HepG2 (cell line): ENCODE results near the gene ZFP36L2. TPM values are rescaled to one million over a fixed set of nuclear protein-coding genes. Genes with fewer than 3 reads are reported as not detected.
A peak's percentile ranks its signal among the peaks of the same experiment; 100 is the strongest.

Source experiments
- EEA1 ChIP-seq: sonication (generic); formaldehyde crosslinking; IDR thresholded peaks from 2 replicates; pipeline ENCODE4 v1.5.1; 2020; ENCODE audit warnings: mild to moderate bottlenecking, missing genetic modification reagents, borderline replicate concordance
- PHF5A ChIP-seq: IDR thresholded peaks from one replicate; pipeline ENCODE4 v1.6.1; 2018; ENCODE audit warnings: low read depth, missing genetic modification reagents; ENCODE audit not compliant: unreplicated experiment
- RXRA ChIP-seq: sonication (generic); formaldehyde crosslinking; IDR thresholded peaks from 2 replicates; pipeline ENCODE4 v1.5.1; 2020; ENCODE audit warnings: missing genetic modification reagents
- SALL2 ChIP-seq: sonication (generic); formaldehyde crosslinking; IDR thresholded peaks from 2 replicates; pipeline ENCODE4 v1.8.1; 2023; ENCODE audit warnings: mild to moderate bottlenecking, missing genetic modification reagents, inconsistent platforms
- TAF1 ChIP-seq: sonication (generic); formaldehyde crosslinking; IDR thresholded peaks from 2 replicates; pipeline ENCODE4 v1.4.0; 2020; ENCODE audit warnings: missing genetic modification reagents
- TCF12 ChIP-seq, 2 experiments: fragments of 450-650 bp in 1 of 2; sonication (generic) in 1 of 2; formaldehyde crosslinking in 1 of 2; IDR thresholded peaks; 2 replicates each; pipeline versions ENCODE4 v1.6.1 to v1.8.0; 2017 to 2022; ENCODE audit warnings: antibody characterized with exemption in 1 of 2, mild to moderate bottlenecking in 1 of 2, missing genetic modification reagents in 1 of 2, moderate library complexity in 1 of 2
- ZFX ChIP-seq: sonication (generic); formaldehyde crosslinking; IDR thresholded peaks from 2 replicates; pipeline ENCODE4 v1.4.0; 2020; ENCODE audit warnings: mild to moderate bottlenecking, low read depth, missing genetic modification reagents, moderate library complexity
- ZKSCAN1 ChIP-seq: fragments of 150-350 bp; IDR thresholded peaks from 2 replicates; pipeline ENCODE4 v1.6.1; 2014; ENCODE audit warnings: low read length
- ZNF224 ChIP-seq: sonication (generic); formaldehyde crosslinking; IDR thresholded peaks from 2 replicates; pipeline ENCODE4 v1.5.0; 2020; ENCODE audit warnings: mild to moderate bottlenecking, missing genetic modification reagents
- ZNF251 ChIP-seq: sonication (generic); formaldehyde crosslinking; IDR thresholded peaks from 2 replicates; pipeline ENCODE4 v1.9.0; 2021; ENCODE audit warnings: mild to moderate bottlenecking, missing genetic modification reagents
- ZNF564 ChIP-seq: sonication (generic); formaldehyde crosslinking; IDR thresholded peaks from 2 replicates; pipeline ENCODE4 v1.8.1; 2023; ENCODE audit warnings: mild to moderate bottlenecking, missing genetic modification reagents
- ZNF839 ChIP-seq: sonication (generic); formaldehyde crosslinking; IDR thresholded peaks from 2 replicates; pipeline ENCODE4 v1.4.0; 2020; ENCODE audit warnings: missing genetic modification reagents, mild to moderate bottlenecking, borderline replicate concordance
- ZSCAN22 ChIP-seq: sonication (generic); formaldehyde crosslinking; IDR thresholded peaks from 2 replicates; pipeline ENCODE4 v1.4.0; 2020; ENCODE audit warnings: mild to moderate bottlenecking, missing genetic modification reagents
- polyA plus RNA-seq, 8 experiments: library from polyadenylated mRNA; depleted of rRNA in 3 of 8; stranded (reverse) in 7 of 8; unstranded in 1 of 8; fragments of >200 nt; fragmentation: Illumina TruSeq in 4 of 8; extraction: Trizol in 4 of 8; gene quantifications; 2 replicates each; pipeline versions ENCODE4 v1.2.1 to v1.2.3, GENCODE V29; 2011 to 2016; ENCODE audit warnings: low read depth in 4 of 8, missing spikeins in 1 of 8, mixed read lengths in 1 of 8; ENCODE audit not compliant: insufficient read depth in 1 of 8
- total RNA-seq, 5 experiments: library from RNA; depleted of rRNA; stranded (reverse); fragments of >200 nt; fragmentation: Illumina TruSeq; extraction: Trizol; gene quantifications; 2 replicates each; pipeline ENCODE4 v1.2.3, GENCODE V29; 2016; ENCODE audit warnings: low read depth in 1 of 5
- TF ChIP-seq, protein P1 (sequence below): sonication (generic); formaldehyde crosslinking; IDR thresholded peaks from 2 replicates; pipeline ENCODE4 v1.5.1; 2020; ENCODE audit warnings: mild to moderate bottlenecking, moderate library complexity, missing genetic modification reagents
- TF ChIP-seq, protein P2 (sequence below): sonication (generic); formaldehyde crosslinking; IDR thresholded peaks from 2 replicates; pipeline ENCODE4; 2020; ENCODE audit warnings: missing genetic modification reagents, mild to moderate bottlenecking, borderline replicate concordance
- TF ChIP-seq, protein P3 (sequence below): sonication (generic); formaldehyde crosslinking; IDR thresholded peaks from 2 replicates; pipeline ENCODE4 v1.9.0; 2022; ENCODE audit warnings: low read depth, missing genetic modification reagents
- TF ChIP-seq, protein P4 (sequence below): sonication (generic); formaldehyde crosslinking; conservative IDR thresholded peaks from 2 replicates; pipeline ENCODE4 v1.8.1; 2023; ENCODE audit warnings: missing genetic modification reagents
- TF ChIP-seq, protein P5 (sequence below): IDR thresholded peaks from 2 replicates; pipeline ENCODE4 v1.6.1; 2016; ENCODE audit warnings: missing biosample characterization, missing genetic modification reagents, low read depth

ZFP36L2 gene
- total and polyA plus RNA-seq, 2 of the 13 experiments (the other 11 are each of a cell fraction or from before 2014, with no cell fraction given), result 11.2 to 21.8 TPM

DNA sequence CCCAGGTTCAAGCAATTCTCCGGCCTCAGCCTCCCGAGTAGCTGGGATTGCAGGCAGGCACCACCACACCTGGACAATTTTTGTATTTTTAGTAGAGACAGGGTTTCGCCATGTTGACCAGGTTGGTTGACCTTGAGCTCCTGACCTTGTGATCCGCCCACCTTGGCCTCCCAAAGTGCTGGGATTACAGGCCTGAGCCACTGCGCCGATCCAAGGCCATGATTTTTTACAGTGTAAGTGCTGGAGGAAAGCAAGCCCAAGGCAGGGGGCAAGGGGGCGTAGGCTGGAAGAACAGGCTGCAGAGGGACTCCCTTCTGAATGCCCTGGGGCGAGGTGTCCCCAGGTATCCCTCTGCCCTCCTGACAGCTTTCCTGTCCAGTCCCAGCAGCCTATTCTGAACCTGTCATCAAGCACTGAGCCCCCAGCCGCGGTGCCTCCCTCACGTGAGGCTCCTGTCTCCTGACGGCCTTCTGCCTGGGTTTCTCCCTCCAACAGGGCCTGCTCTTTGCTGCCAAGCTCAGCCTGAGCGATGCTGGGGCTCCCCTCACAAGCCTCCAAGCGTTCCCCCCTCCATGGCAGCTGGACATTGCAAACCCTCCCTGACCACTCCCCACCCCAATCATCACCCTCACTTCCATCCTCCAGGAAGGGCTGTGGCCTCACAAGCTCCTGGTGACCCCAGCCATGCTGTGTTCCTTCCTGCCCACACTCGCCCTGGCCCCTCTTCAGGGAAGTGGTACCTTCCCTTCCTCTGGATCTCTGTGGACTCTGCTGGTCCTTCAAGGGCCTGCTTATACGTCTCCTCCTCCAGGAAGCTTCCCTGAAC lies 37.6 kb downstream of the ZFP36L2 start (continued):
- TF ChIP-seq SALL2 (CRISPR knock-in tag) (no peak), ZNF564 (CRISPR knock-in tag) (peak; percentile 46; the same call in 1 of the 2 replicates), TCF12 (IDR thresholded peaks at IDR 0.05) (no peak), TCF12 (CRISPR knock-in tag; IDR thresholded peaks at IDR 0.05) (0 out of 2 replicates have a peak, but pooled peaks have one; percentile 43), ZNF251 (CRISPR knock-in tag) (no peak), ZNF839 (CRISPR knock-in tag) (no peak), ZSCAN22 (CRISPR knock-in tag) (no peak), ZKSCAN1 (no peak), RXRA (CRISPR knock-in tag) (peak; percentile 43; the same call in 1 of the 2 replicates), ZNF224 (no peak), PHF5A (CRISPR knock-in tag) (no peak), TAF1 (CRISPR knock-in tag) (no peak; the same call in 1 of the 2 replicates), EEA1 (0 out of 2 replicates have a peak, but pooled peaks have one; percentile 45), ZFX (CRISPR knock-in tag) (peak; percentile 78)
- TF ChIP-seq, protein P1, sequence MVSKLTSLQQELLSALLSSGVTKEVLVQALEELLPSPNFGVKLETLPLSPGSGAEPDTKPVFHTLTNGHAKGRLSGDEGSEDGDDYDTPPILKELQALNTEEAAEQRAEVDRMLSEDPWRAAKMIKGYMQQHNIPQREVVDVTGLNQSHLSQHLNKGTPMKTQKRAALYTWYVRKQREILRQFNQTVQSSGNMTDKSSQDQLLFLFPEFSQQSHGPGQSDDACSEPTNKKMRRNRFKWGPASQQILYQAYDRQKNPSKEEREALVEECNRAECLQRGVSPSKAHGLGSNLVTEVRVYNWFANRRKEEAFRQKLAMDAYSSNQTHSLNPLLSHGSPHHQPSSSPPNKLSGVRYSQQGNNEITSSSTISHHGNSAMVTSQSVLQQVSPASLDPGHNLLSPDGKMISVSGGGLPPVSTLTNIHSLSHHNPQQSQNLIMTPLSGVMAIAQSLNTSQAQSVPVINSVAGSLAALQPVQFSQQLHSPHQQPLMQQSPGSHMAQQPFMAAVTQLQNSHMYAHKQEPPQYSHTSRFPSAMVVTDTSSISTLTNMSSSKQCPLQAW, result 0 out of 2 replicates have a peak, but pooled peaks have one; percentile 57
- TF ChIP-seq, protein P2, sequence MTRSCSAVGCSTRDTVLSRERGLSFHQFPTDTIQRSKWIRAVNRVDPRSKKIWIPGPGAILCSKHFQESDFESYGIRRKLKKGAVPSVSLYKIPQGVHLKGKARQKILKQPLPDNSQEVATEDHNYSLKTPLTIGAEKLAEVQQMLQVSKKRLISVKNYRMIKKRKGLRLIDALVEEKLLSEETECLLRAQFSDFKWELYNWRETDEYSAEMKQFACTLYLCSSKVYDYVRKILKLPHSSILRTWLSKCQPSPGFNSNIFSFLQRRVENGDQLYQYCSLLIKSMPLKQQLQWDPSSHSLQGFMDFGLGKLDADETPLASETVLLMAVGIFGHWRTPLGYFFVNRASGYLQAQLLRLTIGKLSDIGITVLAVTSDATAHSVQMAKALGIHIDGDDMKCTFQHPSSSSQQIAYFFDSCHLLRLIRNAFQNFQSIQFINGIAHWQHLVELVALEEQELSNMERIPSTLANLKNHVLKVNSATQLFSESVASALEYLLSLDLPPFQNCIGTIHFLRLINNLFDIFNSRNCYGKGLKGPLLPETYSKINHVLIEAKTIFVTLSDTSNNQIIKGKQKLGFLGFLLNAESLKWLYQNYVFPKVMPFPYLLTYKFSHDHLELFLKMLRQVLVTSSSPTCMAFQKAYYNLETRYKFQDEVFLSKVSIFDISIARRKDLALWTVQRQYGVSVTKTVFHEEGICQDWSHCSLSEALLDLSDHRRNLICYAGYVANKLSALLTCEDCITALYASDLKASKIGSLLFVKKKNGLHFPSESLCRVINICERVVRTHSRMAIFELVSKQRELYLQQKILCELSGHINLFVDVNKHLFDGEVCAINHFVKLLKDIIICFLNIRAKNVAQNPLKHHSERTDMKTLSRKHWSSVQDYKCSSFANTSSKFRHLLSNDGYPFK (CRISPR knock-in tag), result 0 out of 2 replicates have a peak, but pooled peaks have one; percentile 23
- TF ChIP-seq, protein P3, sequence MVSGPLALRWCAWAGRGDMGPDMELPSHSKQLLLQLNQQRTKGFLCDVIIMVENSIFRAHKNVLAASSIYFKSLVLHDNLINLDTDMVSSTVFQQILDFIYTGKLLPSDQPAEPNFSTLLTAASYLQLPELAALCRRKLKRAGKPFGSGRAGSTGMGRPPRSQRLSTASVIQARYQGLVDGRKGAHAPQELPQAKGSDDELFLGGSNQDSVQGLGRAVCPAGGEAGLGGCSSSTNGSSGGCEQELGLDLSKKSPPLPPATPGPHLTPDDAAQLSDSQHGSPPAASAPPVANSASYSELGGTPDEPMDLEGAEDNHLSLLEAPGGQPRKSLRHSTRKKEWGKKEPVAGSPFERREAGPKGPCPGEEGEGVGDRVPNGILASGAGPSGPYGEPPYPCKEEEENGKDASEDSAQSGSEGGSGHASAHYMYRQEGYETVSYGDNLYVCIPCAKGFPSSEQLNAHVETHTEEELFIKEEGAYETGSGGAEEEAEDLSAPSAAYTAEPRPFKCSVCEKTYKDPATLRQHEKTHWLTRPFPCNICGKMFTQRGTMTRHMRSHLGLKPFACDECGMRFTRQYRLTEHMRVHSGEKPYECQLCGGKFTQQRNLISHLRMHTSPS, result no peak
- TF ChIP-seq, protein P4, sequence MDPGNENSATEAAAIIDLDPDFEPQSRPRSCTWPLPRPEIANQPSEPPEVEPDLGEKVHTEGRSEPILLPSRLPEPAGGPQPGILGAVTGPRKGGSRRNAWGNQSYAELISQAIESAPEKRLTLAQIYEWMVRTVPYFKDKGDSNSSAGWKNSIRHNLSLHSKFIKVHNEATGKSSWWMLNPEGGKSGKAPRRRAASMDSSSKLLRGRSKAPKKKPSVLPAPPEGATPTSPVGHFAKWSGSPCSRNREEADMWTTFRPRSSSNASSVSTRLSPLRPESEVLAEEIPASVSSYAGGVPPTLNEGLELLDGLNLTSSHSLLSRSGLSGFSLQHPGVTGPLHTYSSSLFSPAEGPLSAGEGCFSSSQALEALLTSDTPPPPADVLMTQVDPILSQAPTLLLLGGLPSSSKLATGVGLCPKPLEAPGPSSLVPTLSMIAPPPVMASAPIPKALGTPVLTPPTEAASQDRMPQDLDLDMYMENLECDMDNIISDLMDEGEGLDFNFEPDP (CRISPR knock-in tag), result 0 out of 2 replicates have a peak, but pooled peaks have one; percentile 45
- TF ChIP-seq, protein P5, sequence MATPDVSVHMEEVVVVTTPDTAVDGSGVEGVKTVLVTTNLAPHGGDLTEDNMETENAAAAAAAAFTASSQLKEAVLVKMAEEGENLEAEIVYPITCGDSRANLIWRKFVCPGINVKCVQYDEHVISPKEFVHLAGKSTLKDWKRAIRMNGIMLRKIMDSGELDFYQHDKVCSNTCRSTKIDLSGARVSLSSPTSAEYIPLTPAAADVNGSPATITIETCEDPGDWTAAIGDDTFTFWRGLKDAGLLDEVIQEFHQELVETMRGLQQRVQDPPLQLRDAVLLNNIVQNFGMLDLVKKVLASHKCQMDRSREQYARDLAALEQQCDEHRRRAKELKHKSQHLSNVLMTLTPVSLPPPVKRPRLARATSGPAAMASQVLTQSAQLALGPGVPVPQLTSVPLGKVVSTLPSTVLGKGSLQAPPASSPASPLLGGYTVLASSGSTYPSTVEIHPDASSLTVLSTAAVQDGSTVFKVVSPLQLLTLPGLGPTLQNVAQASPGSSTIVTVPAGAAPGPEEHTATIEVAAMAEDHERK (CRISPR knock-in tag), result no peak
